ENCODE measurements around the gene GPR171.

DNA sequence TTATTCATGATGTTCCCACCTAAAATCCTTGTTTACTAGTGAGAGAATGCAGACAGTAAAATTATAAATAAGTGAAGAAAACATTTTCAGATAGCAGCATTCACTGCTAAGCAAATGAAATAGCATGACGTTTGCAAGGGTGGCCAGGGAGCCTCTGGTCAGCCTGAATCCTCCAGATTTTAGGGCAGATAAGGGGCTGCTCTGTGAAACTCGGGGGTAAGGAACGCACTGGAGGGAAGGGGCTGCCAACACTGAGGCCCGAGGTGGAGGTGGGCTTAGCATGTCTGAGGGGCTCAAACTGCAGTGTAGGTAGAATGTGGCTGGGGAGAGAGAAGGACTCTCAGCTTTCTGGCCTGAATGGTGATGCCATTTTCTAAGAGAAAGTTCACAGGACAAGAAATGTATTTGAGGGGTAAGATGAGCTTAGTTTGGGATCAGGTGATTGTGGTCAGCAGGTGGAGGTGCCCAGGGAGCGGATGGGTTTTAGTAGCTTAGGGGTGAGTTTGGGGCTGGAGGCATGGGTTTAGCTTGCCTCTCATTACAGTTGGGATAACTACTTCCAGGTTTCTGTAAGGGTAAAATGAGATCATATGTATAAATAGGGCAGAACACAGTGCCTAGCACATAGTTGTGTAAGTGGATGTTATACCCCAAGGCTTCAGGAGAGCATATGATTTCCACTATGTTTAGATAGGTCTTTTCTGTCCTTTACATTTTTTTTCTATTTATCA, 20.5 kb downstream of the GPR171 start:
- TF ChIP-seq ESRRA (CRISPR knock-in tag; IDR thresholded peaks at IDR 0.05; ENCODE audit: borderline replicate concordance) (no peak), FOXK1 (CRISPR knock-in tag; IDR thresholded peaks at IDR 0.05) (no peak)
- TF ChIP-seq, protein P1, sequence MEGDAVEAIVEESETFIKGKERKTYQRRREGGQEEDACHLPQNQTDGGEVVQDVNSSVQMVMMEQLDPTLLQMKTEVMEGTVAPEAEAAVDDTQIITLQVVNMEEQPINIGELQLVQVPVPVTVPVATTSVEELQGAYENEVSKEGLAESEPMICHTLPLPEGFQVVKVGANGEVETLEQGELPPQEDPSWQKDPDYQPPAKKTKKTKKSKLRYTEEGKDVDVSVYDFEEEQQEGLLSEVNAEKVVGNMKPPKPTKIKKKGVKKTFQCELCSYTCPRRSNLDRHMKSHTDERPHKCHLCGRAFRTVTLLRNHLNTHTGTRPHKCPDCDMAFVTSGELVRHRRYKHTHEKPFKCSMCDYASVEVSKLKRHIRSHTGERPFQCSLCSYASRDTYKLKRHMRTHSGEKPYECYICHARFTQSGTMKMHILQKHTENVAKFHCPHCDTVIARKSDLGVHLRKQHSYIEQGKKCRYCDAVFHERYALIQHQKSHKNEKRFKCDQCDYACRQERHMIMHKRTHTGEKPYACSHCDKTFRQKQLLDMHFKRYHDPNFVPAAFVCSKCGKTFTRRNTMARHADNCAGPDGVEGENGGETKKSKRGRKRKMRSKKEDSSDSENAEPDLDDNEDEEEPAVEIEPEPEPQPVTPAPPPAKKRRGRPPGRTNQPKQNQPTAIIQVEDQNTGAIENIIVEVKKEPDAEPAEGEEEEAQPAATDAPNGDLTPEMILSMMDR (IDR thresholded peaks at IDR 0.05) = no peak
